Activated CD8-positive, alpha-beta T cell treated with anti-CD3 and anti-CD28 coated beads, Interleukin-2, amount 10 ng/mL, durations not matched to agents 7 days and 5 days (primary cell): Measurements from ENCODE around the gene FAXC. TPM values are rescaled to one million over a fixed set of nuclear protein-coding genes. Genes with fewer than 3 reads are reported as not detected.

Source experiments
- ATAC-seq: fragments of 150-1000 bp; cut with Tn5 transposase; one replicate; pipeline ENCODE4 v1.10.0; 2021; ENCODE audit warnings: moderate library complexity
- CTCF ChIA-PET: fragments of 350-600 bp; sonication (Branson Sonifier 250); formaldehyde crosslinking; loops from one replicate; lab custom pipeline; 2021; ENCODE audit warnings: antibody characterized with exemption; lab: Charles Lee
- POLR2A ChIA-PET: fragments of 350-600 bp; sonication (Branson Sonifier 250); formaldehyde crosslinking; loops from one replicate; lab custom pipeline; 2021; ENCODE audit warnings: antibody characterized with exemption; lab: Charles Lee
- DNase-seq: peaks from one replicate; pipeline ENCODE4 v3.0.0-alpha.2; 2020
- H3K27ac Mint-ChIP-seq: one replicate; pipeline ENCODE4 v1.8.0; 2021; ENCODE audit warnings: mild to moderate bottlenecking, mixed read lengths
- H3K27me3 Mint-ChIP-seq: one replicate; pipeline ENCODE4 v1.8.0; 2021; ENCODE audit warnings: low read depth, mixed read lengths
- H3K36me3 Mint-ChIP-seq: one replicate; pipeline ENCODE4 v1.8.0; 2021; ENCODE audit warnings: low read depth, mixed read lengths
- H3K4me1 Mint-ChIP-seq: one replicate; pipeline ENCODE4 v1.8.0; 2021; ENCODE audit warnings: low read depth, mixed read lengths
- H3K4me3 Mint-ChIP-seq: one replicate; pipeline ENCODE4 v1.8.0; 2021; ENCODE audit warnings: mild to moderate bottlenecking, mixed read lengths
- H3K9me3 Mint-ChIP-seq: one replicate; pipeline ENCODE4 v1.8.0; 2022; ENCODE audit warnings: mixed read lengths; ENCODE audit not compliant: insufficient read depth
- total RNA-seq, 2 experiments: library from RNA; stranded (reverse); gene quantifications; one replicate each; pipeline ENCODE4 v1.2.3, GENCODE V29; 2021

Gene FAXC
- total RNA-seq, 2 experiments from 2014 or later: not detected

DNA sequence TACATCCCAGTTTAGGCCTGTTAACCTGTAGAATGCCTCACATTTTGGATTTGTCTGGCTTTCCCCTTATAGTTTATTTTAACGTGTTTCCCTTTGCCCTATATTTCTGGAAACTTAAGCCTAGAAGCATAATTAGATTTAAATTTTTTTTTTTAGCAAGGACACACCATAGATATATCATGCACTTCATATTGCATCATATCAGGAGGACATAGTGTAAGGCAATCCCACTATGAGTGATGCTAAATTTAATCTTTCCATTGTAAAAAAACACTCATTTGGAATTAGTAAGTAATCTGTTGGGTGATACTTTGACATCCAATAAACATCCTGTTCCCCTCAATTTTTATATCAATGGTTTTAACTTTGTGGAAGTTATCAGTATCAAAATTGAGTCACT is 10.3 kb upstream of the FAXC start:
- ChIA-PET CTCF (interaction anchor here (0.5 kb wide), 1 partner anchor 11 kb away, joined by 3 read pairs; no protein-coding TSS in a partner anchor), POLR2A (no interaction called here)
- Mint-ChIP-seq H3K36me3 (no peaks in the 10 kb centered on the region), H3K4me3 (no peak overlapping the region), H3K27me3 (peaks cover 25% of the 10 kb centered on the region), H3K9me3 (no peaks in the 10 kb centered on the region), H3K27ac (no peak overlapping the region), H3K4me1 (no peaks in the 10 kb centered on the region)
- DNase-seq: no peak
- ATAC-seq: no peak

DNA sequence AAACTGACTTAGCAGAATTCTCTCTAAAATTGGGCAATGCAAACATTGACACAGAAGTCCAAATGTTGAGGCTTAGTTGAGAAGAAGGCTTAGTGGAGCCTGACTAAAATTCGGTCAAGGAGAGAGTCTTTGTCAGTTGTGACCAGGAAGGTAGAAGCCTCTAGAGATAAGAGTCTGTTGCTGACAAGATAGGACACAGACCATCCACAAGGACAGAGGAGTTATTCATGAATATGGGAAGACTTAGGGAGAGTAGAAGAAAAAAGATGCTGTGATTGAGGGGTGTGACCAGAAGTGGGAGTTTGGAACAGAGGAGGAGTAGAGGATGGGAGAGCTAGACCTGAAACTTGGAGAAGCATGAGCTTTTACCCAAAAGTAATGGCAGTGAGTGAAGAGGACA is 7.2 kb upstream of the FAXC start:
- ATAC-seq (no peak), DNase-seq (no peak)
- H3K27ac Mint-ChIP-seq: no peak overlapping the region
- no peak overlapping the region for H3K4me3 Mint-ChIP-seq
- H3K4me1 Mint-ChIP-seq: no peaks in the 10 kb centered on the region
- no peaks in the 10 kb centered on the region for H3K9me3 Mint-ChIP-seq
- H3K27me3 Mint-ChIP-seq: peaks cover 45% of the 10 kb centered on the region
- no peaks in the 10 kb centered on the region for H3K36me3 Mint-ChIP-seq
- POLR2A ChIA-PET: no interaction called here
- CTCF ChIA-PET: no interaction called here

DNA sequence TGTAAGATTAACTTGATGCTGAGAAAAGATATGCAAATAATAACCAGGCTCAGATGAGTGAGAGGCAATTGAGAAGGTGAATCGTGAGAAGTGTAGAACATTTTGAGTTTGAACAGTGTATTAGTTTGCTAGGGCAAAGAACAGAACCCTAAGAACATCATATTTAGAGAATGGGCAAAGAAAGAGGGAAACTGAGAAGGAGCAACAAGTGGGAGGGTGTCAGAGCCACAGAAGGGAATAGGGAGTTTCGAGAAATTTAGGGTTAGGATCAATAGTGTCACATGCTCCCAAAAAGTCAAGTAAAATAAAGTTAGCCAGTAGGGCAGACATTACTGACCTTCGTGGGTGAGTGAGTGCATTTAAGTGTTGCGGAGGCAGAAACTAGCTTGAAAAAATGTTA is 5.5 kb upstream of the FAXC start:
- ATAC-seq (no peak), DNase-seq (no peak)
- CTCF ChIA-PET: no interaction called here
- H3K27me3 Mint-ChIP-seq: peaks cover 51% of the 10 kb centered on the region
- no peaks in the 10 kb centered on the region for H3K9me3 Mint-ChIP-seq
- H3K4me1 Mint-ChIP-seq: no peaks in the 10 kb centered on the region
- no peaks in the 10 kb centered on the region for H3K36me3 Mint-ChIP-seq
- no peak overlapping the region for H3K4me3 Mint-ChIP-seq
- POLR2A ChIA-PET: interaction anchor here (0.6 kb wide), 1 partner anchor 77 kb away, joined by 3 read pairs; no protein-coding TSS in a partner anchor
- no peak overlapping the region for H3K27ac Mint-ChIP-seq

DNA sequence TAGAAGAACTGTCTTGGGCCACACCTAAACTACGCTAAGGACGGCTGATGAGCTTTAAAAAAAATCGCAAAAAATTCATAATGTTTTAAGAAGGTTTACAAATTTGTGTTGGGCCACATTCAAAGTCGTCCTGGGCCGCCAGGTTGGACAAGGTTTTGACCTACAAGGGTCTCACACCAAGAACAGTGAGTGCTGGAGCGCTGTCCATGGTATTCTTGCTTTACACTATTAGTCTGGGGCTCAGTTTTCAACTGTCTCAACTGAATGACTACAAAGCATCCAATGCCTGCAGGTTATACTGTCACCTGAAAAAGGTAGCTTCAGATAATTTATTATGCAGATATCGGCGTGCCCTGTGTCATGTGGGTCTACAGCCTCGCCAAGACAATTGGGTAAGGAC is 3.7 kb upstream of the FAXC start:
- no peak for DNase-seq
- Mint-ChIP-seq H3K27ac (no peak overlapping the region), H3K9me3 (no peaks in the 10 kb centered on the region), H3K36me3 (no peaks in the 10 kb centered on the region), H3K27me3 (peaks cover 63% of the 10 kb centered on the region), H3K4me1 (no peaks in the 10 kb centered on the region), H3K4me3 (no peak overlapping the region)
- ATAC-seq: no peak
- CTCF ChIA-PET: interaction anchor here (1.7 kb wide), 1 partner anchor 23 kb away, joined by 11 read pairs; no protein-coding TSS in a partner anchor
- POLR2A ChIA-PET: no interaction called here

DNA sequence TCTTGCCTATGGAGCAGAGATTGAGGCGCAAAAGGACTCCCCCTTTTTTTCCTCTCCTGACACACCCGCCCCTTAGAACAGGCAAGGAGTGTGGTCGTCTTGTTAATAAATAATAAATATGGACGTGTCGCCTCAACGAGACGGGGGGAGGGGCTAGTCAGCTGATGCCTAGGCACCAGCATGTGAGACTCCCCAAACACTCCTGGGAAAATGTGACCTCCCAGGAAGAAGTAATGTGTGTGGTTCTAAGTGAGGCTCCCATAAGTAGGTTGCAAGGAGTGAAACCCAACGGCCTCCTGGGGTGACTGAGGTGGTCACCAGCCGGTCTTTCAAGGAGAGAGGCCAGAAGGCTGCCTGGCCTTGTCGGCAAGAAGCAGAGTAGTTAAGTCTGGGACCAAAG is 1.1 kb upstream of the FAXC start:
- H3K4me1 Mint-ChIP-seq: no peaks in the 10 kb centered on the region
- DNase-seq (no peak), ATAC-seq (no peak)
- no peak overlapping the region for H3K27ac Mint-ChIP-seq
- H3K27me3 Mint-ChIP-seq: peaks cover 69% of the 10 kb centered on the region
- POLR2A ChIA-PET: no interaction called here
- H3K9me3 Mint-ChIP-seq: no peaks in the 10 kb centered on the region
- H3K4me3 Mint-ChIP-seq: no peak overlapping the region
- CTCF ChIA-PET: no interaction called here
- no peaks in the 10 kb centered on the region for H3K36me3 Mint-ChIP-seq

DNA sequence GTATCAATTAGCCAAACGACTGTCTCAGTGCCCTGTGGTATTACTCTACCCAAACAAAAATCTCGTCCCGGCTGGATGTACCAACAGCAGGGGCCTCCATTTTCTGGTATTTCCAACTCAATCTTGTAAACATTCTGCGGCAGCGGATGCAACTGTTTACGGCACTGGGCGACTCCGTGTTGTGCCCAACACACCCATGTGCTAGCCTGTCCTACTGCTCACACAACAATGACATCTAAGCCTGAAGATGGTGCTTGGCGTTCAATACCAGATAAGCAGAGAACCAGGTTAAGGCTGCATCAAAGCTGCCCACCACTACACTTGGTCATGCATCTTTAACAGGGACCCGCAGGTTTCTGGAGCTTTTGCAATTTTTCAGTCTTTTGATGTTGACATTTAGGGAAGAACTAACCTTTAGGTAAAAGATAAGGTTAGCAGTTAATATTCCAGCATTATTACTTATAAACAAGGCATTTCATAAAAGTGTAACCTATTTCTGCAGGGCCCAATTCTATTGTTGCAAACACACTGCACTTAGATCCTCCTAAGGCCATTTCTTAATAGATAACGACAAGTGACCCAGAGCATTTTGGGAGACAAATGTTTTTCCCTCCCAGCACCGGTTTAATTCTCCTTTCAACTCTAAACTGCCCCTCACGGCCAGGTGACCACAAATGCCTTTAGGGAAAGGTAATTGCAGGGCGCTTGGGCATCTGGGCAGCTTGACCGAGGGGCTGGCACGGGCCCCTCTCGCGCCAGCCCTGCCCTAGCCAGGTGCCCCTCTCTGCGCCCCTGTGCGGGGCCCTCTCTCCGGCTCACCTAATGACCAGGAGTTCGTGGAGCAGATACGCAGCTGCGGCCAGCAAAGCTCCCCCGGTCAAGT is 945 bp downstream of the FAXC start:
- ChIA-PET POLR2A (no interaction called here), CTCF (interaction anchor here (1.1 kb wide), 1 partner anchor 18 kb away, joined by 8 read pairs; no protein-coding TSS in a partner anchor)
- no peak for ATAC-seq
- no peak for DNase-seq
- no peak overlapping the region for H3K27ac Mint-ChIP-seq
- no peaks in the 10 kb centered on the region for H3K9me3 Mint-ChIP-seq
- H3K27me3 Mint-ChIP-seq: peaks cover 70% of the 10 kb centered on the region
- no peaks in the 10 kb centered on the region for H3K4me1 Mint-ChIP-seq
- H3K36me3 Mint-ChIP-seq: no peaks in the 10 kb centered on the region
- peak overlapping the region; percentile 47 for H3K4me3 Mint-ChIP-seq

DNA sequence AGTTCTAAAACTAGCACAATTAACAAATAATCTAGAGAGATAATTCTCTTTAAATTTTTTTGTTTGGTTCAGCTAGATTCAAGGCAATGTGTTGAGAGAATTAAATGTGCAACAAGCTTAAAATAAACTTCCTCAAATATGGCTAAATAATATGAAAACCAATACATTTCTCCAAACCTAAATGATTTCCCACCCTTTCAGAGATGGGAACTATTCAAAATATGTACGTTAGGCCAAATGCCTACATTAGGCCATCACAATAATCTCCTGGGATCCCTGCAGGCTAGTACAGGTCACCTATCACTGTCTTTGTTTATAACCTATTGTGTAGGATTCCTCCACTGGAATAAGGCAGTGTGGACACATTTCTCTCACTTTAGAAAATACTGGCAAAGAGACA is 1.7 kb downstream of the FAXC start:
- CTCF ChIA-PET: interaction anchor here (1.0 to 1.1 kb wide), 2 partner anchors 13 to 17 kb away, joined by 4 to 8 read pairs; no protein-coding TSS in a partner anchor
- no peak for ATAC-seq
- Mint-ChIP-seq H3K4me3 (no peak overlapping the region), H3K27me3 (peaks cover 71% of the 10 kb centered on the region), H3K4me1 (no peaks in the 10 kb centered on the region), H3K9me3 (no peaks in the 10 kb centered on the region), H3K27ac (no peak overlapping the region), H3K36me3 (no peaks in the 10 kb centered on the region)
- POLR2A ChIA-PET: interaction anchor here (0.6 kb wide), 1 partner anchor 238 kb away, joined by 3 read pairs; no protein-coding TSS in a partner anchor
- DNase-seq: no peak

DNA sequence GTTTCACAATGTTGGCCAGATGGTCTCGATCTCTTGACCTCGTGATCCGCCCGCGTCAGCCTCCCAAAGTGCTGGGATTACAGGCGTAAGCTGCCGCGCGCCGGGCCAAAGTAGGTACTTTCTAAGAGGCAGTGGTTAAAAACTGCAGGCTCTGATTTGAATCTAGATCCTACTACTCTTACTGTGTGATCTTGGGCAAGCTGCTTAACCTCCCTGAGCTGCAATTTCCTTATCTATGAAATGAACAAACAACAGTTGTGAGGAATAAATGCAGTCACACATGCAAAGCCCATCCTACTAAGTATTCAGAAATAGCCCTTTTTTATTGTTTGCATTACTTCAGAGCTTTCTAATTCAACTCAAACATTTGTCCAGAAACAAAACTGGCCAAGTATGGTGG is 2.9 kb downstream of the FAXC start:
- Mint-ChIP-seq H3K27ac (no peak overlapping the region), H3K9me3 (no peaks in the 10 kb centered on the region), H3K27me3 (peaks cover 62% of the 10 kb centered on the region), H3K4me3 (no peak overlapping the region), H3K36me3 (no peaks in the 10 kb centered on the region), H3K4me1 (no peaks in the 10 kb centered on the region)
- CTCF ChIA-PET: interaction anchor here (3.8 kb wide), 1 partner anchor 15 kb away, joined by 28 read pairs; no protein-coding TSS in a partner anchor
- DNase-seq (no peak), ATAC-seq (no peak)
- POLR2A ChIA-PET: no interaction called here

DNA sequence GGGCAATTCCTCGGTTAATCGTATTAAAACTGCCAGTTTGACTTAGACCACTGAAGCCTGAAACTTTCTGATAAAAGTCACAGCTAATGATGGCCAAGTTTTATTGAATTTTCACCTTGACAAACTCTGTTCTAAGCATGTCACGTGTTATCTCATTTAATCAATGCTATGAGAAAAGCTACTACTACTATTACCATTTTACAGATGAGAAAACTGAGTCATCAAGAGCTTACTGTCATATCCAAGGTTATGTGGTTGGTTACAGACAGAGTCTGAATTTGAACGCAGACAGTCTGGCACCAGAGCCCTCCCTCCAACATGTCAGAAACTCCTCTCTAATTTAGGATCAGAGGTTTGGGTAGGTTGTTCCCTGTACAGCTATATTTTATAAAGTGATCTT is 4.3 kb downstream of the FAXC start:
- POLR2A ChIA-PET: no interaction called here
- no peaks in the 10 kb centered on the region for H3K36me3 Mint-ChIP-seq
- no peaks in the 10 kb centered on the region for H3K9me3 Mint-ChIP-seq
- ATAC-seq: no peak
- CTCF ChIA-PET: interaction anchor here (1.1 to 3.8 kb wide), 3 partner anchors 11 to 19 kb away, joined by 3 to 28 read pairs (median 5); no protein-coding TSS in a partner anchor
- peaks cover 50% of the 10 kb centered on the region for H3K27me3 Mint-ChIP-seq
- H3K4me1 Mint-ChIP-seq: no peaks in the 10 kb centered on the region
- DNase-seq: no peak
- no peak overlapping the region for H3K4me3 Mint-ChIP-seq
- H3K27ac Mint-ChIP-seq: no peak overlapping the region

DNA sequence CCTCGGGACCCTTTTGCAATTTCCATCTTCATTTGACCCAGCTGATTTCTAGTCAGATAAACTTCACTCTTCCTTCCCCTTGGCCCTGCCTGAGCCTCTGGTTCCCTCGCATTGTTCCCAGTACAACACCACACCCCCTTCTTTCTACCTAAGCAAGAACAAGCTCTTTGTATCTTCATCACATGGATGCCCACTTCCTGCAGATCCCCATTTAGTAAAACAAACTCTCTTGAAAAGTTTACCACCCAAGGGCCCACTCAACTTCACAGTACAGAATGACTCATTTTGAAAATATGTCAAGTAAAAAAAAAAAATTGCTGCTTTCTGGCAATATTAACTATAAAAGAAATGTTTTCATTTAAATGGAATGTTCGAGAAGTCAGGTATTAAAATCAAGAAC is 5.2 kb downstream of the FAXC start:
- Mint-ChIP-seq H3K27ac (no peak overlapping the region), H3K36me3 (no peaks in the 10 kb centered on the region), H3K4me3 (no peak overlapping the region), H3K9me3 (no peaks in the 10 kb centered on the region), H3K4me1 (no peaks in the 10 kb centered on the region), H3K27me3 (peaks cover 50% of the 10 kb centered on the region)
- DNase-seq (no peak), ATAC-seq (no peak)
- ChIA-PET CTCF (interaction anchor here (1.3 to 3.8 kb wide), 2 partner anchors 10 to 13 kb away, joined by 5 to 28 read pairs; no protein-coding TSS in a partner anchor), POLR2A (no interaction called here)

DNA sequence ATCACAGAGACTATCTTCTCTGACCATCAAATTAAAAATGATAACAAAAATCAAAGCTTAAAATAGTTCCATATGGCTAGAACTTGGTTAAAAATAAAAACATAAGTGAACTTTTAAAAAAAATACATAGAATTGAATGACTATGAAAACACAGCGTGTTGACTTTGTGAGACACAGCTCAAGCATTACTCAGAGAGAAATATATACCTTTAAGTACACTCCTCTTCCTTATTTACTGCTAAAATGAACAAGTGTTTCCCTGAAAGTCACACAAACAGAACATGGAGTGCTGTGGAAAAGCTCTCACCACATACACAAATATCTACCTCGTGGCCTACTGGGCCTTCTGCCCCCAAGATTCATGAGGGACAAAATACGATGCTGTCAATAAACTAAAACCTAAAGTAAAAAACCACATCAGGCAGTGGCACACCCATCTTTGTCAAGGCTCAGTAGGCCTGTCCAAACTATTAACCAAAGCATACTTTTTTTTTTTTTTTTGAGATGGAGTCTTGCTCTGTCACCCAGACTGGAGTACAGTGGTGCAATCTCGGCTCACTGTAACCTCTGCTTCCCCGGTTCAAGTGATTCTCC is 7.5 kb downstream of the FAXC start:
- H3K9me3 Mint-ChIP-seq: no peaks in the 10 kb centered on the region
- H3K27ac Mint-ChIP-seq: no peak overlapping the region
- no peak for ATAC-seq
- H3K4me3 Mint-ChIP-seq: no peak overlapping the region
- H3K36me3 Mint-ChIP-seq: no peaks in the 10 kb centered on the region
- H3K4me1 Mint-ChIP-seq: no peaks in the 10 kb centered on the region
- CTCF ChIA-PET: interaction anchor here (1.3 kb wide), 1 partner anchor 11 kb away, joined by 9 read pairs; no protein-coding TSS in a partner anchor
- no peak for DNase-seq
- POLR2A ChIA-PET: no interaction called here
- H3K27me3 Mint-ChIP-seq: peaks cover 43% of the 10 kb centered on the region

DNA sequence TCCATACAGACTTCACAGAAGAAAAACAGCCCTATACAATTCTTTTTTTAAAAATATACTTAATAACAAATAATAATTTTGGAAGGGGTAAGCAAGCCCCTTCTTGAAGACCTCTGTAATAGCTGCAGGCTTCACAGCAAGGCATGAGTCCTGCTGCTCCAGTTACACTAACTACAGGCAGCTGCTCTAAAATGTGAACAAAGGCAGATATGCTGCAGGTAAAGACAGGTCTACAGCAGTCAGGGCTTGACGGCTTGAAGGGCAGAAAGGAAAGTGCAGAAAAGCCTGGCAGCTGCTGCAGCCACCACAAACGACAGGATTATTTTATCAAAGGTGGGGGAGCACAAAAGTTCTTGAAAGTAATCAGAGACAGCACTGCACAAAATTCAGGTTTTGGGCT is 11.3 kb downstream of the FAXC start:
- no peaks in the 10 kb centered on the region for H3K9me3 Mint-ChIP-seq
- ATAC-seq: no peak
- DNase-seq: no peak
- POLR2A ChIA-PET: no interaction called here
- CTCF ChIA-PET: interaction anchor here (2.3 kb wide), 1 partner anchor 8 kb away, joined by 6 read pairs; no protein-coding TSS in a partner anchor
- H3K4me1 Mint-ChIP-seq: no peaks in the 10 kb centered on the region
- H3K27ac Mint-ChIP-seq: no peak overlapping the region
- H3K27me3 Mint-ChIP-seq: peaks cover 33% of the 10 kb centered on the region
- H3K36me3 Mint-ChIP-seq: no peaks in the 10 kb centered on the region
- H3K4me3 Mint-ChIP-seq: no peak overlapping the region
